ENCODE results near the gene TTC39C. TPM values are rescaled to one million over a fixed set of nuclear protein-coding genes. Genes with fewer than 3 reads are reported as not detected.
A peak's percentile ranks its signal among the peaks of the same experiment; 100 is the strongest.
"Not testable (repeated sequence)": the region's sequence is repeated elsewhere in the genome, so short reads cannot be mapped to it uniquely, and the experiment has no call there.

The TTC39C gene
- total RNA-seq, 1 experiment from 2014 or later, result 24.7 TPM

DNA sequence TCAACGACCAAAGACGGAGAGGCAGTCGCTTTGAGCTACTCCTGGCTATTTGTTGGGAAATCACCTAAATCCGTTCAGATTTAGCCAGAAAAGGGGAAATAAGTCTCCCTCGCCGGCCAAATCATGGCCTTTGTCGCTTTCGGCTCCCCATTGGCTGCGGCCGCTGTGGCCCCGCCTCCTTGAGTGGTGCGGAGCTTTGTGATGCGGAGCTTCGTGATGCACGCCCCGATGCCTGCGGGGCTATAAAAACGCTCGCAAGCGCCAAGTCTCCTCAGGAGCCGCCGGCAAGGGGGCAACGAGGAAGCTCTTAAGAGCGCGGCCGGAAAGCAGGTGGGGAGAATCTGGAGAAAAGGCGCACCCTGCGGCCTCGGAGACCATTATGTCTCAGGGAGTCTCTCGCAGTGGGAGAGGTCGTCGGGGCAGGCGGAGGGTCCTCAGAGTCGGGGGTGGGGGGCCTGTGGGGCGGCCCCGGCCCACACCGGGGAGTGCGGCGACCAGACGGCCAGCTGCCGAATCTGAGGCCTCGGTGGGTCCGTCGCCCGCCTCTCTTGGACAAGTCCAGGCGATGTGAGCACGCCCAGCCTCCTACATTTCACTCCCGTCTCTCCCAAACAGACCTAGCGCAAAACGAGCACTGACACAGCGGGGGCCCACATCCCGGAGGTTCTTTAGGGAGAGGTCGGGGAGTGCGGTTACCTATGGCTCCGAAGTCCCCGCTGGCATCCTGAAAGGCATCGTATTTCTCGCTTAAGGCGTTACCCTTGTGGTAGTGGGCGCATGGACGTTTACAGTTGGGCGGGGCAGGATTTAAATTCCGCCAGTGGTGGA, 124.4 kb downstream of the TTC39C start, which contains the start of gene CABYR:
CABYR (plus strand) TSS at position 274 of the 828 bp plus-strand sequence. CDS start 4,053 bp downstream, outside the sequence.
- H4K20me1 ChIP-seq (ENCODE audit: low read length), result no peaks in the 10 kb centered on the region
- peaks cover 4% of the 10 kb centered on the region for H3F3A ChIP-seq (ENCODE audit: low read length, unreplicated experiment)
- H3K9ac ChIP-seq (ENCODE audit: low read length), result peak within 1 kb of the TSS; percentile 70
- H3K9me3 ChIP-seq (ENCODE audit: low read length), result no peaks in the 10 kb centered on the region
- ATAC-seq (peak; percentile 85), DNase-seq (peak; percentile 76)
- no peaks in the 10 kb centered on the region for H3K27me3 ChIP-seq (ENCODE audit: low read length)
- H3K4me2 ChIP-seq (ENCODE audit: low read length), result peak within 1 kb of the TSS; percentile 75
- no peaks in the 10 kb centered on the region for H3K36me3 ChIP-seq (ENCODE audit: low read depth, low read length)
- intact Hi-C loops (cut with micrococcal nuclease), result no loop called here
- ChIA-PET CTCF (interaction anchor here (0.6 to 0.9 kb wide), 2 partner anchors 53 to 221 kb away, joined by 3 to 4 read pairs; no protein-coding TSS in a partner anchor), POLR2A (ENCODE audit: unreplicated experiment) (interaction anchor here (0.6 to 0.7 kb wide), 6 partner anchors 12 to 1676 kb away, joined by 3 to 6 read pairs (median 4); no protein-coding TSS in a partner anchor)
- H3K27ac ChIP-seq (ENCODE audit: low read length), result peak within 1 kb of the TSS; percentile 18; the same call in 1 of the 2 replicates
- H3K4me3 ChIP-seq (ENCODE audit: low read length), result peak within 1 kb of the TSS; percentile 71
- no peaks in the 10 kb centered on the region for H3K79me2 ChIP-seq (ENCODE audit: low read length)
- peaks cover 16% of the 10 kb centered on the region for H3K4me1 ChIP-seq (ENCODE audit: insufficient read depth, low read length)
- peak within 1 kb of the TSS; percentile 59 for H2AFZ ChIP-seq (ENCODE audit: low read length)
- H3K9me2 ChIP-seq (replicated peaks; ENCODE audit: low read length), result no peaks in the 10 kb centered on the region
- TSS peak; percentile 82 for BruUV-seq (replicated peaks)
- no peak for TF ChIP-seq EZH2phosphoT487 (IDR thresholded peaks at IDR 0.05; ENCODE audit: borderline replicate concordance, low read length)
- no peak for TF ChIP-seq EZH2 (IDR thresholded peaks at IDR 0.05; ENCODE audit: low read length, unreplicated experiment)
- TF ChIP-seq, protein P1, sequence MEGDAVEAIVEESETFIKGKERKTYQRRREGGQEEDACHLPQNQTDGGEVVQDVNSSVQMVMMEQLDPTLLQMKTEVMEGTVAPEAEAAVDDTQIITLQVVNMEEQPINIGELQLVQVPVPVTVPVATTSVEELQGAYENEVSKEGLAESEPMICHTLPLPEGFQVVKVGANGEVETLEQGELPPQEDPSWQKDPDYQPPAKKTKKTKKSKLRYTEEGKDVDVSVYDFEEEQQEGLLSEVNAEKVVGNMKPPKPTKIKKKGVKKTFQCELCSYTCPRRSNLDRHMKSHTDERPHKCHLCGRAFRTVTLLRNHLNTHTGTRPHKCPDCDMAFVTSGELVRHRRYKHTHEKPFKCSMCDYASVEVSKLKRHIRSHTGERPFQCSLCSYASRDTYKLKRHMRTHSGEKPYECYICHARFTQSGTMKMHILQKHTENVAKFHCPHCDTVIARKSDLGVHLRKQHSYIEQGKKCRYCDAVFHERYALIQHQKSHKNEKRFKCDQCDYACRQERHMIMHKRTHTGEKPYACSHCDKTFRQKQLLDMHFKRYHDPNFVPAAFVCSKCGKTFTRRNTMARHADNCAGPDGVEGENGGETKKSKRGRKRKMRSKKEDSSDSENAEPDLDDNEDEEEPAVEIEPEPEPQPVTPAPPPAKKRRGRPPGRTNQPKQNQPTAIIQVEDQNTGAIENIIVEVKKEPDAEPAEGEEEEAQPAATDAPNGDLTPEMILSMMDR (conservative IDR thresholded peaks at IDR 0.05; ENCODE audit: low read depth, low read length), result no peak

DNA sequence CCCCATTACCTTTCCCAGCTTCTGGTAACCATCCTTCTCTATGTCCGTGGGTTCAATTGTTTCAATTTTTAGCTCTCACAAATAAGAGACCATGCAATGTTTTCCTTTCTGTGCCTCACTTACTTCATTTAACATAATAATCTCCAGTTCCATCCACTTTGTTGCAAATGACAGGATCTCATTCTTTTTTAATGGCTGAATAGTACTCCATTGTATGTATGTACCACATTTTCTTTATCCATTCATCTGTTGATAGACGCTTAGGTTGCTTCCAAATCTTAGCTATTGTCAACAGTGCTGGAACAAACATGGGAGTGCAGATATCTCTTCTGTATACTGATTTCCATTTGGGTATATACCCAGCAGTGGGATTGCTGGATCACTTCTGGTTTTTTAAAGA, 126.1 kb downstream of the TTC39C start:
- no peaks in the 10 kb centered on the region for H3K79me2 ChIP-seq (ENCODE audit: low read length)
- intact Hi-C loops (cut with micrococcal nuclease), result no loop called here
- no peaks in the 10 kb centered on the region for H3K9me2 ChIP-seq (replicated peaks; ENCODE audit: low read length)
- H3K4me1 ChIP-seq (ENCODE audit: insufficient read depth, low read length), result peaks cover 16% of the 10 kb centered on the region
- H3F3A ChIP-seq (ENCODE audit: low read length, unreplicated experiment), result peaks cover 4% of the 10 kb centered on the region
- ChIA-PET CTCF (no interaction called here), POLR2A (ENCODE audit: unreplicated experiment) (no interaction called here)
- TF ChIP-seq EZH2phosphoT487 (IDR thresholded peaks at IDR 0.05; ENCODE audit: borderline replicate concordance, low read length) (no peak), EZH2 (IDR thresholded peaks at IDR 0.05; ENCODE audit: low read length, unreplicated experiment) (no peak)
- TF ChIP-seq, protein P1 (conservative IDR thresholded peaks at IDR 0.05; ENCODE audit: low read depth, low read length), result no peak
- H3K27me3 ChIP-seq (ENCODE audit: low read length), result no peaks in the 10 kb centered on the region
- H3K9me3 ChIP-seq (ENCODE audit: low read length), result no peaks in the 10 kb centered on the region
- no peaks in the 10 kb centered on the region for H4K20me1 ChIP-seq (ENCODE audit: low read length)
- H2AFZ ChIP-seq (ENCODE audit: low read length), result no peak overlapping the region
- H3K4me2 ChIP-seq (ENCODE audit: low read length), result no peak overlapping the region
- no peak overlapping the region for H3K9ac ChIP-seq (ENCODE audit: low read length)
- no peaks in the 10 kb centered on the region for H3K36me3 ChIP-seq (ENCODE audit: low read depth, low read length)
- no peak overlapping the region for H3K4me3 ChIP-seq (ENCODE audit: low read length)
- no peak for ATAC-seq
- BruUV-seq (replicated peaks), result no TSS peak
- H3K27ac ChIP-seq (ENCODE audit: low read length), result no peak overlapping the region
- DNase-seq, result no peak

DNA sequence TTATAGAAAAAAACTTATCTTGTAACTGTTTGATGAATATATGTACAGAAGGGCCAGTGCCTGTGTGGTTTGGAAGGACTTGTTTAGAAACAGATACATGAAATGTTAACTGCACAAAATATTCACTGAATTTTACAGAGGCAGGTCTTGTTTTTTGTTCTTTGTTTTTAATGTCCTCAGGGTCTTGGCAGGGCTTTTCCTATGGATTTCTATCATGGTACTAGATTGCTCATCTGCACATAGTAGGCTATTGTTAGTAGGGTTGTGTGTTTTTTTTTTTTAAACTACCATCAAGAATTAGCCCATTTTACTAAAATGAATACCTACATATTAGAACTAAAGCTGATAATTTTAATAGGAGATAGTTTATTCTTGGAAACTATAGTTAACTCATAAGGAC, 127.8 kb downstream of the TTC39C start:
- Histone ChIP-seq H3K9me2 (replicated peaks; ENCODE audit: low read length) (no peaks in the 10 kb centered on the region), H3K4me1 (ENCODE audit: insufficient read depth, low read length) (peaks cover 5% of the 10 kb centered on the region), H3K27ac (ENCODE audit: low read length) (no peak overlapping the region), H3K9ac (ENCODE audit: low read length) (no peak overlapping the region), H3K79me2 (ENCODE audit: low read length) (no peaks in the 10 kb centered on the region), H3K27me3 (ENCODE audit: low read length) (no peaks in the 10 kb centered on the region), H4K20me1 (ENCODE audit: low read length) (no peaks in the 10 kb centered on the region), H3K4me2 (ENCODE audit: low read length) (no peak overlapping the region), H2AFZ (ENCODE audit: low read length) (no peak overlapping the region), H3K9me3 (ENCODE audit: low read length) (no peaks in the 10 kb centered on the region), H3K36me3 (ENCODE audit: low read depth, low read length) (no peaks in the 10 kb centered on the region), H3F3A (ENCODE audit: low read length, unreplicated experiment) (no peaks in the 10 kb centered on the region), H3K4me3 (ENCODE audit: low read length) (no peak overlapping the region)
- no peak for ATAC-seq
- intact Hi-C loops (cut with micrococcal nuclease), result no loop called here
- POLR2A ChIA-PET (ENCODE audit: unreplicated experiment), result no interaction called here
- BruUV-seq (replicated peaks), result no TSS peak
- DNase-seq, result no peak
- TF ChIP-seq EZH2phosphoT487 (IDR thresholded peaks at IDR 0.05; ENCODE audit: borderline replicate concordance, low read length) (no peak), EZH2 (IDR thresholded peaks at IDR 0.05; ENCODE audit: low read length, unreplicated experiment) (no peak)
- TF ChIP-seq, protein P1 (conservative IDR thresholded peaks at IDR 0.05; ENCODE audit: low read depth, low read length), result no peak
- CTCF ChIA-PET, result interaction anchor here (0.6 kb wide), 1 partner anchor 66 kb away, joined by 3 read pairs; no protein-coding TSS in a partner anchor

DNA sequence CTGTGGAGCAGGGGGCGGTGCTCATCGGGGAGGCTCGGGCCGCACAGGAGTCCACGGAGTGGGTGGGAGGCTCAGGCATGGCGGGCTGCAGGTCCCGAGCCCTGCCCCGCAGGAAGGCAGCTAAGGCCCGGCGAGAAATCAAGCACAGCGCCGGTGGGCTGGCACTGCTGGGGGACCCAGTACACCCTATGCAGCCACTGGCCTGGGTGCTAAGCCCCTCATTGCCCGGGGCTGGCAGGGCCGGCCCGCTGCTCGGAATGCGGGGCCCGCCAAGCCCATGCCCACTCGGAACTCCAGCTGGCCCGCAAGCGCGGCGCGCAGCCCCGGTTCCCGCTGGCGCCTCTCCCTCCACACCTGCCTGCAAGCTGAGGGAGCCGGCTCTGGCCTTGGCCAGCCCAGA, 135.0 kb downstream of the TTC39C start:
- H3K9me2 ChIP-seq (replicated peaks; ENCODE audit: low read length); H4K20me1 ChIP-seq (ENCODE audit: low read length); H3F3A ChIP-seq (ENCODE audit: low read length, unreplicated experiment); H3K4me1 ChIP-seq (ENCODE audit: insufficient read depth, low read length); H3K36me3 ChIP-seq (ENCODE audit: low read depth, low read length); BruUV-seq (replicated peaks); POLR2A ChIA-PET (ENCODE audit: unreplicated experiment); H3K27me3 ChIP-seq (ENCODE audit: low read length); H3K27ac ChIP-seq (ENCODE audit: low read length); DNase-seq; ATAC-seq; H3K4me2 ChIP-seq (ENCODE audit: low read length); H3K79me2 ChIP-seq (ENCODE audit: low read length); H3K4me3 ChIP-seq (ENCODE audit: low read length); H2AFZ ChIP-seq (ENCODE audit: low read length); H3K9me3 ChIP-seq (ENCODE audit: low read length); H3K9ac ChIP-seq (ENCODE audit: low read length); intact Hi-C loops (cut with micrococcal nuclease); CTCF ChIA-PET: not testable (repeated sequence)

Data from PC-3 (cell line).